GM12865 (cell line): Measurements from ENCODE around the gene RAB37.

ENCODE experiments used
- DNase-seq: peaks from one replicate; pipeline ENCODE4 v3.0.0; 2010; ENCODE audit warnings: low read depth
- H3K4me3 ChIP-seq: 2 replicates; pipeline ENCODE4 v1.5.1; 2011; ENCODE audit warnings: mild to moderate bottlenecking, low read depth, low read length, control low read depth
- TF ChIP-seq, protein P1 (sequence below): IDR thresholded peaks from 2 replicates; pipeline ENCODE4 v1.5.1; 2011; ENCODE audit warnings: low read length, control low read depth, low read depth, inconsistent platforms; ENCODE audit not compliant: insufficient read depth; ENCODE audit errors: missing control alignments

The RAB37 gene

DNA sequence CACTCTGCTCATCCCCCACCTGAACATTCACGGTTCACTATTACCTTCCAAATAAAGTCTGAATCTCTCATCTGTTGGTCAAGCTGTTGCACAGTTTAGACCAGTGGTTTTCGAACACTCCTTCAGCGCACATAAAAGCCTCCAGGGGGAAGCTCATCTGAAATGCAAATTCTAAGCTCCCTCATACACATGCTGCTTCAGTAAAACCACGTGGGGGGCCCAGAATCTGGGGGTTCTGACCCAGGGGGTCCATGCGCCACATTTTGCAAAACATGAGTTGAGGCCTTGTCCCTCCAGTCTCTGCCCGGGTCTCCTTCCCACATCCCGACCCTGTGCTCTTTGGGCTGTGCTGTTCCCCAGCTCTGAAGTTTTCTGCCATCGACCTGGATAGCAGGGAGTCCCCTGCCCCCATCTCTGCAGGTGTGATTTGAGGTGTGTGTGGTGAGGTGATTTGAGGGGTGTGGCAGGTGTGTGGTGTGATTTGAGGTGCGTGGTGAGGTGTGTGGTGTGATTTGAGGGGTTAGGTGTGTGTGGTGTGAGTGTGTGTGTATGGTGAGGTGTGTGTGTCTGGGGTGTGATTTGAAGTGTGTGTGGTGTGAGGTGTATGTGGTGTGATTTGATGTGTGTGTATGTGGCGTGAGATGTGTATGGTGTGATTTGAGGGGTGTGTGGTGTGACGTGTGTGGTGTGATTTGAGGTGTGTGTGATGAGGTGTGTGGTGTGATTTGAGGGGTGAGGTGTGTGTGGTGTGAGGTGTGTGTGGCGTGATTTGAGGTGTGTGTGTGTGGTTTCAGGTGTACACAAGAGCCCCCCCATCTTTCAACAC is 4.8 kb upstream of the RAB37 start:
- TF ChIP-seq, protein P1, sequence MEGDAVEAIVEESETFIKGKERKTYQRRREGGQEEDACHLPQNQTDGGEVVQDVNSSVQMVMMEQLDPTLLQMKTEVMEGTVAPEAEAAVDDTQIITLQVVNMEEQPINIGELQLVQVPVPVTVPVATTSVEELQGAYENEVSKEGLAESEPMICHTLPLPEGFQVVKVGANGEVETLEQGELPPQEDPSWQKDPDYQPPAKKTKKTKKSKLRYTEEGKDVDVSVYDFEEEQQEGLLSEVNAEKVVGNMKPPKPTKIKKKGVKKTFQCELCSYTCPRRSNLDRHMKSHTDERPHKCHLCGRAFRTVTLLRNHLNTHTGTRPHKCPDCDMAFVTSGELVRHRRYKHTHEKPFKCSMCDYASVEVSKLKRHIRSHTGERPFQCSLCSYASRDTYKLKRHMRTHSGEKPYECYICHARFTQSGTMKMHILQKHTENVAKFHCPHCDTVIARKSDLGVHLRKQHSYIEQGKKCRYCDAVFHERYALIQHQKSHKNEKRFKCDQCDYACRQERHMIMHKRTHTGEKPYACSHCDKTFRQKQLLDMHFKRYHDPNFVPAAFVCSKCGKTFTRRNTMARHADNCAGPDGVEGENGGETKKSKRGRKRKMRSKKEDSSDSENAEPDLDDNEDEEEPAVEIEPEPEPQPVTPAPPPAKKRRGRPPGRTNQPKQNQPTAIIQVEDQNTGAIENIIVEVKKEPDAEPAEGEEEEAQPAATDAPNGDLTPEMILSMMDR = no peak
- DNase-seq = no peak
- no peak overlapping the region for H3K4me3 ChIP-seq

DNA sequence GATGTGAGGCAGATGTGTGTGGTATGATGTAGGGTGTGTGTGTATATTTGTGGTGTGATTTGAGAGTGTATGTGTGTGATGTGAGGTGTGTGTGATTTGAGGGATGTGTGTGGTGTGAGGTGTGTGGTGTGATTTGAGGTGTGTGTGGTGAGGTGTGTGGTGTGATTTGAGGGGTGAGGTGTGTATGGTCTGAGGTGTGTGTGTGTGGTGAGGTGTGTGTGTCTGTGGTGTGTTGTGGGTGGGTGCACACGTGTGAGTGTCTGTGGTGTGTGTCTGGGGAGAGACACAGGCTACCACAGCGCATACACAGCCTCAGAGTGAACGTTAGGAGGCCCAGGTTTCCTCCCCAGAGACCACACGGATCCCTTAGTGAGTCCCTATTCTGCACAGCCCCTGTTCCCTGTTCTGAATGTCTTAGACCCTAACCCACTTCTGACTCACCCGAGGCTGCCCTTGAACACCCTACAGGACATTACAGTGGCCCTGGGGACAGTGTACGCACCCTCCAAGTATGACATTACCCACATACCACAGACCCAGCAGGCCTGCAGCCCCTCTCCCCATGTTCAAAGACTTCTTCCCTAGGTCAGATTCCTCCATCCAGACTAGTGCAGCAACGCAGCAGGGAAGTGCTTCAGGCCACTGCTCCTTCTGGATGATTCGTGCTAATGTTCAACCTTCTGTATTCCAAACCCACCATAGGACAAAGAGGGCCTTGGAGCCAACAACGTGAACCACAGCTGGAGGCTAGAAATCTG is 3.5 kb upstream of the RAB37 start:
- DNase-seq = no peak
- TF ChIP-seq, protein P1 = no peak
- H3K4me3 ChIP-seq = no peak overlapping the region

DNA sequence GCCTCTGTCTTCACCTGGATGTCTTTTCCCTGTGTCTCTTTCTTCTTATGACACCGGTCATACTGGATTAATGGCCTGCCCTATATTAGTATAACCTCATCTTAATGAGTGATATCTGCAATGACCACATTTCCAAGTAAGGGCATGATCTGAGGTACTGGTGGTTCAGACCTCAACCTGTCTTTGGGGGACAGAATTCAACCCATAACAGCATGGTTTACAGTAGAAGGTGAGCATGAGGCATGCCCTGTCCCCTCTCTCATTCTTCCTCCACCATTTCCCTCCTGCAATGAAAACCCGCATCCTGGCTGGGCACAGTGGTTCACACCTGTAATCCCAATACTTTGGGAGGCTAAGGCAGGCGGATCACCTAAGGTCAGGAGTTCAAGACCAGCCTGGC is 2.8 kb upstream of the RAB37 start:
- TF ChIP-seq, protein P1 = no peak
- no peak for DNase-seq
- no peak overlapping the region for H3K4me3 ChIP-seq

DNA sequence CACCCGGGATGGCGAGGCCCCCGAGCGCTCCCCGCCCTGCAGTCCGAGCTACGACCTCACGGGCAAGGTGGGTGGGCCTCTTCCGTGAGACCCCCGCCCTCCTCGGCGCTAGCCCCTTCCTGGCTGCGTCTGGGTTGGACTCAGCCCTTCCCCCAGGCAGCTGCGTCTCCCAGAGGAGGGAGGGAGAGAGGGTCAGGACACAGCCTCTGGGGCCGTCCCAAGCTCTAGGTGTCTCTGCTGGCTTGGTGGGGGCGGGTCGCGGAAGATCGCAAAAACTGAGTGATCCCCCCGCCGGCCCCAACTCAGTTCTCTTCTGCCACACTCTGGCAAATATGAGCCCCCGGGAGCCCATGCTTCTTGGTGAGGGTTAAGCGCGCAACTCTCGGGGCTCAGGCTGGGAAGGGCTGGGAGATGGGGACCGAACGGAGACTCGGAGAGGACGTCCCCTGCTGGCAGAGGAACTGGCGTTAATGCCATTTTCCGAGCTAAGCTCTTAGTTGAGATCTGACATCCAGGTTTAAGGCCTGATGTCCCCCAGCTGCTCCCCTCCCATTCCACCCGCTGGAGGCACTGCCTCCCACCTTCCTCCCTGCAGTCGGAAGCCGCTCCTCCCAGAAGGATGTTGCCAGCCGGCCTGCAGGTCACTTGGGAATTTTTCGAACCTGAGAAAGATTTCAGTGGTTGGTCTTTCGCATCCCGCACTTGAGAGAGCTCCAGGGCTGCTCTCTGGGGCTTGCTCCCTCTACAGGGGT is 419 bp downstream of the RAB37 start:
- TF ChIP-seq, protein P1 = peak; percentile 65
- peak overlapping the region; percentile 43 for H3K4me3 ChIP-seq
- DNase-seq = peak; percentile 56

DNA sequence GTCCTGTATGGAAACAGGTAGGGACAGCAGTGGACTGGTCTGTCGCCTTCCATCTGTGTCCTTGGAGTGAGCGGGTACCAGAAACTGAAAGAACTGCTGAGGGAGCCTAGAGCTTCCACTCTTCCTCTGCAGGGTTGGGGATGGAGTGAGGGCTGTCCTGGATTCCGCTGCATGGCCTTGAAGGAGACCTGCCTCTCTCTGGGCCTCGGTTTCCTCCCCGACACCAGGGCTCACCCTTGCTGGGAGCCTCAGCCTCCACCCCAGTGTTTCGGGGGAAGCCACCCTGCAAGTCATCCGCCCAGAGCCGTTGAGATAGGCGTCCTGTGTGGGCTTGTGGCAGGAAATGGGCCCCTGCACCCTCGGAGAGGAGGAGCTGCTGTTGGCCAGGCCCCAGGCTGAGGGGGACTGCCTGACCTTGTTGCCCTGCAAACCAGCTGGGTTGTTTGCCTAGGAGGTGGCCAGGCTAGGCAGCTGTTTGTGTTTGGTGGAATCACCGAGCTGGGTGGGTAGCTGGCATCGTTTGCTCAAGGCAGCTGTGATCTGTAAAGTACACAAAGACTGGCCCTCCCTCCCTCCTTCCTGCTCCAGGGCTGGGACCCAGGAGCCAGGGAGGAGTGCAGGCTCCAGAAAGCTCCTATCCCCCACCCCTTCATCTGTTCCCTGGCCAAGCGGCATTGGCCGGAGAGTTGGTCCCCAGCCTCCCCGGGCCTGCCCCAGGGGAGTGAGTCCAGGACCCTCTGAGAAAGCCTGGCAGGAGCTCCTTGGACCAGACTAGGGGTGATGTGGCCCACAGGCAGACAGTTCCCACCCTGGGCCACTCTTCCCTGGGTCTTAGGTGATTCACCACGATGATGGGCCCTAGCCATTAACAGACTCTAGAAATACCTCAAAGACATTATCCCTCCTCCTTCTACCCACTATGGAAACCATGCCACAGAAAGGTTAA is 1.3 kb downstream of the RAB37 start:
- peak overlapping the region; percentile 43 for H3K4me3 ChIP-seq
- TF ChIP-seq, protein P1 = no peak
- peak; percentile 91 for DNase-seq
